ENCODE measurements around the gene SLC43A2. TPM values are rescaled to one million over a fixed set of nuclear protein-coding genes. Genes with fewer than 3 reads are reported as not detected.

Gene SLC43A2
- total and polyA plus RNA-seq, 10 of the 15 experiments (the other 5 are each of a cell fraction or from before 2014, with no cell fraction given), result 0.03 to 14.0 (median 5.3) TPM

DNA sequence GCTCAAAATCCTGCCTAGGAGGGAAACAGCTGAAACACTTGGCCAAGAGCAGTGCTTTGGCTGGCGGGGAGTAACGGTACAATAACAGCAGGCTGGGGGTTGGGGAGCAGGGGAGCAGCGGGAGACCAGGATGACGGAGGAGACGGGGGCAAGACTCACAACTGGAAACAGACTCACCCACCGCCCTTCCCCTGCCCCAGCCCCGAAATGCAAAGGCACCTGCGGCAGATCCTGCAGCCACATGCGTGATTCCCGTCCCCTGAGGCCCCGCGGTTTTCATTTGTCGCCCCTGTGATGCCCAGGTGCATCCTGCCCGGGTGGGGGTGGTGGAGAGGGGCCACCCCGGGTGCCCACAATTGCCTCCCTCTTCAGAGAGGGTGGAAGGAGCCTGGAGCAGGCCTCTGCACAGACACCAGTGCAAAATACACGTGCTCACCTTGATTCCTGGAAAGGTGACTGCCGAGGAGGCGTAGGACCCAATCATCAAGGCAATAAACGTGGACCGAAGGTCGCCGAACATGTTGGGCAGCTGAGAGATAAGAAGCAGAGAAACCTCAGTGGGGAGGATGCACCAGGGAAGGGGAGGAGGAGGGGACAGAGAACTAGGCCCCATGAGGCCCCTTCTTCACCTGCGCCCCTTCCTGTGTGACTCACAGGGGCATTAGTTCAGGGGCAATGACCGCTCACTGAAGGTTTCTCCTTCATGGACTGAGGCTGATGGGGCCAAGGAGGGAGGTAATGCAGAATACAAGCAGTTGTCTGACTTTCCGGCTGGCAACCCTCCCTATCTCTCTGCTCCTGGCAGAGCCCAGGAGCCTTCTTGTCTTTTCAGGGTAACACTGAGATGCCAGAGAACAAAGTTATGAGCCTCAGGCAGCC, 35.6 kb downstream of the SLC43A2 start (continued):
- TF ChIP-seq ZBTB11 (CRISPR knock-in tag; IDR thresholded peaks at IDR 0.05), result no peak
- TF ChIP-seq SREBF1 (IDR thresholded peaks at IDR 0.05; ENCODE audit: low read length), result no peak
- TF ChIP-seq SMARCA5 (IDR thresholded peaks at IDR 0.05), result peak; percentile 15; the same call in 1 of the 2 replicates
- no peak for TF ChIP-seq CBX3 (IDR thresholded peaks at IDR 0.05; ENCODE audit: borderline replicate concordance, low read depth)
- no peak for TF ChIP-seq CEBPB (IDR thresholded peaks at IDR 0.05; ENCODE audit: borderline replicate concordance in 1 of 2, low read depth in 2 of 2, low read length in 2 of 2)
- TF ChIP-seq ZBED1 (IDR thresholded peaks at IDR 0.05; ENCODE audit: borderline replicate concordance), result no peak
- TF ChIP-seq, protein P1, sequence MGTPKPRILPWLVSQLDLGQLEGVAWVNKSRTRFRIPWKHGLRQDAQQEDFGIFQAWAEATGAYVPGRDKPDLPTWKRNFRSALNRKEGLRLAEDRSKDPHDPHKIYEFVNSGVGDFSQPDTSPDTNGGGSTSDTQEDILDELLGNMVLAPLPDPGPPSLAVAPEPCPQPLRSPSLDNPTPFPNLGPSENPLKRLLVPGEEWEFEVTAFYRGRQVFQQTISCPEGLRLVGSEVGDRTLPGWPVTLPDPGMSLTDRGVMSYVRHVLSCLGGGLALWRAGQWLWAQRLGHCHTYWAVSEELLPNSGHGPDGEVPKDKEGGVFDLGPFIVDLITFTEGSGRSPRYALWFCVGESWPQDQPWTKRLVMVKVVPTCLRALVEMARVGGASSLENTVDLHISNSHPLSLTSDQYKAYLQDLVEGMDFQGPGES (IDR thresholded peaks at IDR 0.05), result no peak
- TF ChIP-seq BRCA1 (IDR thresholded peaks at IDR 0.05; ENCODE audit: low read depth, low read length), result no peak
- no peak for TF ChIP-seq RCOR1 (conservative IDR thresholded peaks at IDR 0.05; ENCODE audit: low read depth, low read length)
- peak; percentile 47 for TF ChIP-seq SKIL (IDR thresholded peaks at IDR 0.05; ENCODE audit: low read depth, poor library complexity, severe bottlenecking)
- no peak for TF ChIP-seq STAT3 (IDR thresholded peaks at IDR 0.05; ENCODE audit: low read depth, low read length)
- no peak for TF ChIP-seq KAT2A (conservative IDR thresholded peaks at IDR 0.05; ENCODE audit: control insufficient read depth, low read depth, low read length)
- no peak for TF ChIP-seq ZSCAN29 (IDR thresholded peaks at IDR 0.05)
- no peak for TF ChIP-seq NFXL1 (IDR thresholded peaks at IDR 0.05; ENCODE audit: borderline replicate concordance)
- TF ChIP-seq ZNF622 (IDR thresholded peaks at IDR 0.05), result no peak
- no peak for TF ChIP-seq RB1 (IDR thresholded peaks at IDR 0.05; ENCODE audit: borderline replicate concordance)
- TF ChIP-seq BACH1 (IDR thresholded peaks at IDR 0.05; ENCODE audit: borderline replicate concordance), result no peak
- TF ChIP-seq, protein P2, sequence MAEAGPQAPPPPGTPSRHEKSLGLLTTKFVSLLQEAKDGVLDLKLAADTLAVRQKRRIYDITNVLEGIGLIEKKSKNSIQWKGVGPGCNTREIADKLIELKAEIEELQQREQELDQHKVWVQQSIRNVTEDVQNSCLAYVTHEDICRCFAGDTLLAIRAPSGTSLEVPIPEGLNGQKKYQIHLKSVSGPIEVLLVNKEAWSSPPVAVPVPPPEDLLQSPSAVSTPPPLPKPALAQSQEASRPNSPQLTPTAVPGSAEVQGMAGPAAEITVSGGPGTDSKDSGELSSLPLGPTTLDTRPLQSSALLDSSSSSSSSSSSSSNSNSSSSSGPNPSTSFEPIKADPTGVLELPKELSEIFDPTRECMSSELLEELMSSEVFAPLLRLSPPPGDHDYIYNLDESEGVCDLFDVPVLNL (IDR thresholded peaks at IDR 0.05; ENCODE audit: low read depth, low read length), result no peak
- TF ChIP-seq CTCF (IDR thresholded peaks at IDR 0.05 in 2 of 3, conservative IDR thresholded peaks at IDR 0.05 in 1 of 3; ENCODE audit: control insufficient read depth in 2 of 3, extremely low read depth in 1 of 3, insufficient read depth in 1 of 3, low read depth in 3 of 3, low read length in 3 of 3), result no peak

Data from GM12878 (cell line).